ENCODE data around the gene MAPK10.

MAPK10 gene

GRCh38 chr4:86359944-86360478 lies at the start of gene MAPK10:
MAPK10 (minus strand) TSS chr4:86360053.
- no peak for DNase-seq (ENCODE audit: low read depth)

GRCh38 chr4:86403575-86403974 lies 43.7 kb upstream of the MAPK10 start:
- DNase-seq (ENCODE audit: low read depth) = no peak

GRCh38 chr4:86401826-86402225 lies 42.0 kb upstream of the MAPK10 start:
- no peak for DNase-seq (ENCODE audit: low read depth)

GRCh38 chr4:86400216-86400615 lies 40.4 kb upstream of the MAPK10 start:
- DNase-seq (ENCODE audit: low read depth) = no peak

GRCh38 chr4:86398187-86398586 lies 38.3 kb upstream of the MAPK10 start:
- no peak for DNase-seq (ENCODE audit: low read depth)

- DNase-seq (ENCODE audit: low read depth) = no peak
Measured at GRCh38 chr4:86393749-86394148, 33.9 kb upstream of the MAPK10 start.

- no peak for DNase-seq (ENCODE audit: low read depth)
Measured at GRCh38 chr4:86389664-86390063, 29.8 kb upstream of the MAPK10 start.

- no peak for DNase-seq (ENCODE audit: low read depth)
Measured at GRCh38 chr4:86388252-86388651, 28.4 kb upstream of the MAPK10 start.

GRCh38 chr4:86386817-86387415 lies 27.1 kb upstream of the MAPK10 start:
- DNase-seq (ENCODE audit: low read depth) = no peak

GRCh38 chr4:86386201-86386600 lies 26.3 kb upstream of the MAPK10 start:
- DNase-seq (ENCODE audit: low read depth) = no peak

GRCh38 chr4:86381431-86381830 lies 21.6 kb upstream of the MAPK10 start:
- DNase-seq (ENCODE audit: low read depth) = no peak

GRCh38 chr4:86380181-86380724 lies 20.4 kb upstream of the MAPK10 start:
- no peak for DNase-seq (ENCODE audit: low read depth)

GRCh38 chr4:86376850-86377249 lies 17.0 kb upstream of the MAPK10 start:
- no peak for DNase-seq (ENCODE audit: low read depth)

- no peak for DNase-seq (ENCODE audit: low read depth)
Measured at GRCh38 chr4:86368433-86368832, 8.6 kb upstream of the MAPK10 start.

GRCh38 chr4:86367577-86367976 lies 7.7 kb upstream of the MAPK10 start:
- no peak for DNase-seq (ENCODE audit: low read depth)

- DNase-seq (ENCODE audit: low read depth) = no peak
Measured at GRCh38 chr4:86366920-86367319, 7.1 kb upstream of the MAPK10 start.

- DNase-seq (ENCODE audit: low read depth) = no peak
Measured at GRCh38 chr4:86362510-86362909, 2.7 kb upstream of the MAPK10 start.

- no peak for DNase-seq (ENCODE audit: low read depth)
Measured at GRCh38 chr4:86358257-86358656, 1.6 kb downstream of the MAPK10 start.

GRCh38 chr4:86357608-86358007 lies 2.2 kb downstream of the MAPK10 start:
- DNase-seq (ENCODE audit: low read depth) = no peak

GRCh38 chr4:86356425-86357210 lies 3.2 kb downstream of the MAPK10 start:
- no peak for DNase-seq (ENCODE audit: low read depth)

GRCh38 chr4:86354390-86354789 lies 5.5 kb downstream of the MAPK10 start:
- DNase-seq (ENCODE audit: low read depth) = no peak

- DNase-seq (ENCODE audit: low read depth) = no peak
Measured at GRCh38 chr4:86346320-86346719, 13.5 kb downstream of the MAPK10 start.

GRCh38 chr4:86344127-86344526 lies 15.7 kb downstream of the MAPK10 start:
- no peak for DNase-seq (ENCODE audit: low read depth)
